Measurements from ENCODE around the gene ANO10. TPM values are rescaled to one million over a fixed set of nuclear protein-coding genes. Genes with fewer than 3 reads are reported as not detected.
"Not testable (repeated sequence)": the region's sequence is repeated elsewhere in the genome, so short reads cannot be mapped to it uniquely, and the experiment has no call there.

ANO10 gene
- total RNA-seq, 2 experiments from 2014 or later = 9.5 to 12.9 TPM

DNA sequence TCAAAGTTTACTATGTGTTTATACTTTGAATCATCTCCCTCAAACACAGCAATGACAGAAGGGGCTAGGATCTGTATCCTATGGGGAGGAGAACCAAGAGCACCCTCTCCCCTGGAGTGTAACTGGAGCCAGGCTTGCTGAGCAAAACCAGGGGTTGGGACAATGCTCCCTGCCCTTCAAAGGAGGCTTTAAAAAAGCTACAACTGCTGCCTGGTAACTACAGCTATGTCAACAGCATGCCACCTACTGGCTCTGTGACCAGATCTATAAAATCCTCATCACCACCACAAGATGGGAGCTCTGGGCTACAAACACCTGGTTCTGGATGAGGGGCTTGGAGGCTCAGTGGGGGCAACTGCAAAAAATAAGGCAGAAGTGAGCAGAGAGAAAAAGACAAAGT is 61.9 kb downstream of the ANO10 start:
- H3K4me1 Mint-ChIP-seq (ENCODE audit: low read depth) = no peaks in the 10 kb centered on the region
- ATAC-seq (no peak), DNase-seq (no peak)
- no peak overlapping the region for H3K27ac Mint-ChIP-seq
- peaks cover 3% of the 10 kb centered on the region for H3K36me3 Mint-ChIP-seq (ENCODE audit: low read depth)
- POLR2A ChIA-PET = interaction anchor here (0.6 kb wide), 1 partner anchor 321 kb away, joined by 3 read pairs; no protein-coding TSS in a partner anchor
- no peaks in the 10 kb centered on the region for H3K27me3 Mint-ChIP-seq (ENCODE audit: low read depth)
- no peak overlapping the region for H3K4me3 Mint-ChIP-seq
- CTCF ChIA-PET = interaction anchor here (0.5 to 1.0 kb wide), 2 partner anchors 62 to 639 kb away, joined by 3 read pairs; partner anchors contain the start of gene ANO10
- no peaks in the 10 kb centered on the region for H3K9me3 Mint-ChIP-seq (ENCODE audit: insufficient read depth)

DNA sequence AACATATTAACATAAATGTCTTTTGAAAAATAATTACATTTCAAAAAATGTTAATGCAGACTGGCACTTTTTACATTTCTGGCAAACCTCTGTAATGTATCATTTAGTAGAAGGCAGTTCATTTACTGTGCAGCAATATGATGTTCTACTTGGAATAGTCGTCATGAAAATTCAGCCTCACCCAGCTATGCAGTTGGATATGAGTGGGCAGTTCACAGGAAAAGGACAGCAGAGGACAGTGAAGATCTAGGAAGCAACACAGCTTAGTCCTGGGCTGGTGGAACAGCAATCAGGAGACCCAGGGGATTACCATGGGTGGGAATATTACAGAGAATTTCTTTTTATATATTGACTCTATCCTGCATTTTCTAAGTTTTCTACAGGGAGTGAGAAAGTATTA is 63.6 kb downstream of the ANO10 start:
- no peaks in the 10 kb centered on the region for H3K27me3 Mint-ChIP-seq (ENCODE audit: low read depth)
- ATAC-seq (no peak), DNase-seq (no peak)
- no peak overlapping the region for H3K4me3 Mint-ChIP-seq
- no peaks in the 10 kb centered on the region for H3K9me3 Mint-ChIP-seq (ENCODE audit: insufficient read depth)
- H3K27ac Mint-ChIP-seq = no peak overlapping the region
- no peaks in the 10 kb centered on the region for H3K4me1 Mint-ChIP-seq (ENCODE audit: low read depth)
- peaks cover 5% of the 10 kb centered on the region for H3K36me3 Mint-ChIP-seq (ENCODE audit: low read depth)
- POLR2A ChIA-PET = no interaction called here
- CTCF ChIA-PET = no interaction called here

DNA sequence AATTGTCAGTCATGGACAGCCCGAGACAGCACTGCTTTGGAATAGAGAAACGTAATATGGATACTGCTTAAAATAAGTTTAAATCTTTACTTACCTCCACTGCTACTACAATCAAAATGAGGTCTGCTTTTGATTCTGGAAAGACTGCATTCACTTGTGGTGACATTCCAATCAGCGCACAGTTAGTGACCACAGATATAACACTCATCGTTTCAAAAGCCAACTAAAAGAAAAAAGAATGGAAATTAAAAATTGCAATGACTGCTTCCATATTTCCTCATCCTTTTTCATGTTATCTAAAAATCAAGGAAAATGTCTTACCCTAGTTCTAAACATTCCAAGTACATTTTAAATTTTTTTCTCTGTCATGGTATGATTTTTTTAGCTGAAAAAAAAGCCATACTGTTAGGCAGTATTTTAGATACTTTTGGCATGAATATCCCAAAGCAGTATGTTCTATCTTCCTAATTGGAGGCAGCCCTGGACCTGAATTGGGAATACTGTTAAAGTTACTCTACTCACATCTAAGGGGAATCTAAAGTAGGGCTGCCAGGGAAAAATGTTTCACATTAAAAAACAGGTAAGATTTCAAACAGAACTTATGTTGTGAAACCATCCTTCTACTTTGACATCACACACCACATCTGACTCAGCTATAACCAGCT is 72.1 kb downstream of the ANO10 start:
- no peak for ATAC-seq
- no peak for DNase-seq
- H3K4me3 Mint-ChIP-seq = no peak overlapping the region
- ChIA-PET POLR2A (no interaction called here), CTCF (no interaction called here)
- peaks cover 3% of the 10 kb centered on the region for H3K36me3 Mint-ChIP-seq (ENCODE audit: low read depth)
- H3K27ac Mint-ChIP-seq = no peak overlapping the region
- no peaks in the 10 kb centered on the region for H3K27me3 Mint-ChIP-seq (ENCODE audit: low read depth)
- H3K4me1 Mint-ChIP-seq (ENCODE audit: low read depth) = no peaks in the 10 kb centered on the region
- H3K9me3 Mint-ChIP-seq (ENCODE audit: insufficient read depth) = no peaks in the 10 kb centered on the region

- H3K27me3 Mint-ChIP-seq (ENCODE audit: low read depth); H3K4me3 Mint-ChIP-seq; POLR2A ChIA-PET; H3K27ac Mint-ChIP-seq; DNase-seq; H3K36me3 Mint-ChIP-seq (ENCODE audit: low read depth); H3K4me1 Mint-ChIP-seq (ENCODE audit: low read depth); H3K9me3 Mint-ChIP-seq (ENCODE audit: insufficient read depth): not testable (repeated sequence)
- peak; percentile 60 for ATAC-seq
- CTCF ChIA-PET = interaction anchor here (0.6 to 3.4 kb wide), 15 partner anchors 9 to 691 kb away, joined by 3 to 8 read pairs (median 3); no protein-coding TSS in a partner anchor
Measured at GRCh38 chr3:43544277-43544676, 77.5 kb downstream of the ANO10 start.

- no peaks in the 10 kb centered on the region for H3K9me3 Mint-ChIP-seq (ENCODE audit: insufficient read depth)
- POLR2A ChIA-PET = no interaction called here
- no peak overlapping the region for H3K27ac Mint-ChIP-seq
- H3K4me3 Mint-ChIP-seq = no peak overlapping the region
- no peaks in the 10 kb centered on the region for H3K27me3 Mint-ChIP-seq (ENCODE audit: low read depth)
- no peaks in the 10 kb centered on the region for H3K36me3 Mint-ChIP-seq (ENCODE audit: low read depth)
- DNase-seq (no peak), ATAC-seq (no peak)
- CTCF ChIA-PET = interaction anchor here (3.4 kb wide), 1 partner anchor 9 kb away, joined by 8 read pairs; no protein-coding TSS in a partner anchor
- no peaks in the 10 kb centered on the region for H3K4me1 Mint-ChIP-seq (ENCODE audit: low read depth)
Measured at GRCh38 chr3:43542328-43543043, 79.3 kb downstream of the ANO10 start.

DNA sequence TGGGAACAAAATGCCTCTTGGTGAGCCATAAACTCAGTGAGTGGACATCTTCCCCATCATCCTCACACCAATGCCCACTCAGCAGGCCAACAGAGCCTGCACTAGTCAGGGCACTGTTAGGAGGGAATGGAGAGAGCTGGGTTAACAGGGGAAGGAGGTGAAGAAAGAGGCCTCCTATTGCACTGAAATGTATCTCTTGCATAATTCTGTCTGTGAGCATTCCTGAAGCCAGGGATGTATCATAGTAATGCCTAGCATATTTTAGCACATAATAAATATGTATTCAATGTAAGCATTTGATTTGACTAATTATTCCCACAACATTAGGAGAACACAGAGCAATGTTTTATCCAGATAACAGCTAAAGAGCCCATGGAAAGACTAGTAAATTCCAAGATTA is 81.2 kb downstream of the ANO10 start:
- no peak overlapping the region for H3K4me3 Mint-ChIP-seq
- POLR2A ChIA-PET = no interaction called here
- CTCF ChIA-PET = interaction anchor here (1.1 kb wide), 1 partner anchor 217 kb away, joined by 4 read pairs; no protein-coding TSS in a partner anchor
- H3K4me1 Mint-ChIP-seq (ENCODE audit: low read depth) = no peaks in the 10 kb centered on the region
- no peak overlapping the region for H3K27ac Mint-ChIP-seq
- no peaks in the 10 kb centered on the region for H3K27me3 Mint-ChIP-seq (ENCODE audit: low read depth)
- ATAC-seq (no peak), DNase-seq (no peak)
- H3K9me3 Mint-ChIP-seq (ENCODE audit: insufficient read depth) = no peaks in the 10 kb centered on the region
- no peaks in the 10 kb centered on the region for H3K36me3 Mint-ChIP-seq (ENCODE audit: low read depth)

DNA sequence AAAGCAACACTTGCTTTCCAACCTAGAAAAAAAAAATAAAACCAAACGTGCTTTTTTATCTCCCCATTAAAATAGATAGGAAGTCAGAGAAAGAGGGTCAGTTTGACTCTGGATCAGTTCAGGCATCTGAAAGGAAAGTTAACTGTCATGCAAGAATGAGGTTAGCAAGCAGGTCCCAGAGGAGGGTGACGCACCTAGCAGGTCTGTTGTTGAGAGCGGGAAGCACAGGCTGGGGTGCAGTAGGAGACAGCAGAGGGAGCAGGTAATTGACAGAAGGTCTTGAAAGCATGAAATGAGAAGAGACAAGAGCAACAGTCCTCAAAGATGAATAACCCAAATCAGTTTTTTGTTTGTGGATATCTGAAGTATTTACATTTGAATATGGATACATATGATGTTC is 82.5 kb downstream of the ANO10 start:
- no peaks in the 10 kb centered on the region for H3K4me1 Mint-ChIP-seq (ENCODE audit: low read depth)
- DNase-seq = no peak
- no peak overlapping the region for H3K27ac Mint-ChIP-seq
- POLR2A ChIA-PET = no interaction called here
- no peaks in the 10 kb centered on the region for H3K9me3 Mint-ChIP-seq (ENCODE audit: insufficient read depth)
- H3K27me3 Mint-ChIP-seq (ENCODE audit: low read depth) = no peaks in the 10 kb centered on the region
- no peak for ATAC-seq
- CTCF ChIA-PET = no interaction called here
- H3K4me3 Mint-ChIP-seq = no peak overlapping the region
- no peaks in the 10 kb centered on the region for H3K36me3 Mint-ChIP-seq (ENCODE audit: low read depth)

- DNase-seq (no peak), ATAC-seq (no peak)
- Mint-ChIP-seq H3K27me3 (ENCODE audit: low read depth) (no peaks in the 10 kb centered on the region), H3K4me1 (ENCODE audit: low read depth) (no peaks in the 10 kb centered on the region), H3K36me3 (ENCODE audit: low read depth) (no peaks in the 10 kb centered on the region), H3K4me3 (no peak overlapping the region), H3K27ac (no peak overlapping the region), H3K9me3 (ENCODE audit: insufficient read depth) (no peaks in the 10 kb centered on the region)
- CTCF ChIA-PET = interaction anchor here (1.1 to 1.2 kb wide), 2 partner anchors 14 to 216 kb away, joined by 3 read pairs; no protein-coding TSS in a partner anchor
- POLR2A ChIA-PET = interaction anchor here (0.7 kb wide), 1 partner anchor 1058 kb away, joined by 5 read pairs; no protein-coding TSS in a partner anchor
Measured at GRCh38 chr3:43537225-43537624, 84.6 kb downstream of the ANO10 start.

- Mint-ChIP-seq H3K9me3 (ENCODE audit: insufficient read depth) (no peaks in the 10 kb centered on the region), H3K4me1 (ENCODE audit: low read depth) (no peaks in the 10 kb centered on the region), H3K4me3 (no peak overlapping the region), H3K36me3 (ENCODE audit: low read depth) (no peaks in the 10 kb centered on the region), H3K27me3 (ENCODE audit: low read depth) (no peaks in the 10 kb centered on the region), H3K27ac (no peak overlapping the region)
- DNase-seq (no peak), ATAC-seq (no peak)
- ChIA-PET CTCF (interaction anchor here (1.0 to 1.2 kb wide), 2 partner anchors 11 to 573 kb away, joined by 3 read pairs; no protein-coding TSS in a partner anchor), POLR2A (no interaction called here)
Measured at GRCh38 chr3:43534675-43535074, 87.1 kb downstream of the ANO10 start.

- Mint-ChIP-seq H3K27ac (no peak overlapping the region), H3K4me1 (ENCODE audit: low read depth) (no peaks in the 10 kb centered on the region), H3K36me3 (ENCODE audit: low read depth) (peaks cover 3% of the 10 kb centered on the region), H3K4me3 (no peak overlapping the region), H3K27me3 (ENCODE audit: low read depth) (no peaks in the 10 kb centered on the region), H3K9me3 (ENCODE audit: insufficient read depth) (no peaks in the 10 kb centered on the region)
- ChIA-PET CTCF (interaction anchor here (1.2 to 1.4 kb wide), 2 partner anchors 11 to 236 kb away, joined by 4 to 8 read pairs; no protein-coding TSS in a partner anchor), POLR2A (no interaction called here)
- DNase-seq = no peak
- no peak for ATAC-seq
Measured at GRCh38 chr3:43533009-43533408, 88.8 kb downstream of the ANO10 start.

GRCh38 chr3:43531835-43532234 is 90.0 kb downstream of the ANO10 start:
- no peak for ATAC-seq
- ChIA-PET POLR2A (no interaction called here), CTCF (no interaction called here)
- Mint-ChIP-seq H3K9me3 (ENCODE audit: insufficient read depth) (no peaks in the 10 kb centered on the region), H3K4me3 (no peak overlapping the region), H3K36me3 (ENCODE audit: low read depth) (peaks cover 3% of the 10 kb centered on the region), H3K4me1 (ENCODE audit: low read depth) (no peaks in the 10 kb centered on the region), H3K27ac (no peak overlapping the region), H3K27me3 (ENCODE audit: low read depth) (no peaks in the 10 kb centered on the region)
- DNase-seq = no peak

DNA sequence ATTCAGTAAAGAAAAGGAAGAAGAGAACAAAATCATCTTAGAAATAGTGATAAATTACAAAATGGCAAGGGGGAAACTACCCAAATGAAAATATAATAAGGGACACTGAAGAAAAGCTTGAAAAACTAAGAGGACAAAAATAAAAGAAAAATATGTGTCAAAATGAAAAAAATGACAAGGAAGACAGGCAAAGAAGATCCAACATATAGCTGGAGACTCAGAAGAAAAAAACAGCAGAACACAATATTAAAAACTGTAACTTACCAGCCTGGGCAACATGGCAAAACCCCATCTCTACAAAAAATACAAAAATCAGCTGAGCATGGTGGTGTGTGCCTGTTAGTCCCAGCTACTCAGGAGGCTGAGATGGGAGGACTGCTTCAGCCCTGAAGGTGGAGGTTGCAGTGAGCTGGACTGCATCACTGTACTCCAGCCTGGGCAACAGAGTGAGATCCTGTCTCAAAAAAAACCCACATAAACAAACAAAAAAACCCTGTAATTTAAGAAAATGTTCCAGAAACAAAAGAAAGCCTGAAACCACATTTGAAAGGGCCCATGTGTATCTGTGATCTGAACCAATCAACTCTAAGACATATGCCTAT is 93.2 kb downstream of the ANO10 start:
- Mint-ChIP-seq H3K9me3 (ENCODE audit: insufficient read depth) (no peaks in the 10 kb centered on the region), H3K36me3 (ENCODE audit: low read depth) (peaks cover 3% of the 10 kb centered on the region), H3K4me3 (no peak overlapping the region), H3K4me1 (ENCODE audit: low read depth) (no peaks in the 10 kb centered on the region), H3K27ac (no peak overlapping the region), H3K27me3 (ENCODE audit: low read depth) (no peaks in the 10 kb centered on the region)
- ChIA-PET POLR2A (no interaction called here), CTCF (no interaction called here)
- ATAC-seq = no peak
- no peak for DNase-seq

Measured in activated CD8-positive, alpha-beta T cell treated with anti-CD3 and anti-CD28 coated beads, Interleukin-2, amount 10 ng/mL, durations not matched to agents 7 days and 5 days (primary cell).